Measurements from ENCODE around the gene KRTAP4-16.

DNA sequence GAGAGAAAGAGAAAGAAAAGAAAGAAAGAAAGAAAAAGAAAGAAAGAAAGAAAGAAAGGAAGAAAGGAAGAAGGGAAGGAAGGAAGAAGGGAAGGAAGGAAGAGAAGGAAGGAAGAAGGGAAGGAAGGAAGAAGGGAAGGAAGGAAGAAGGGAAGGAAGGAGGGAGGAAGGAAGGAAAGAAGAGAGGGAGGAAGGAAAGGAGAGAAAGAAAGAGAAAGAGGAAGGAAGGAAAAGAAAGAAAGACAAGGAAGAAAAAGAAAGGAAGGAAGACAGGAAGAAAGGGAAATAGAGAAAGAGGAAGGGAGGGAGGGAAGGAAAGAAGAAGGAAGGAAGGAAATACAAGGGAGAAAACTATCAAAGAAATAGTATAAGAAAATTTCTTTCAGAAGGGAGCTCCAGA is 25.2 kb downstream of the KRTAP4-16 start:
- TF ChIP-seq, protein P1, sequence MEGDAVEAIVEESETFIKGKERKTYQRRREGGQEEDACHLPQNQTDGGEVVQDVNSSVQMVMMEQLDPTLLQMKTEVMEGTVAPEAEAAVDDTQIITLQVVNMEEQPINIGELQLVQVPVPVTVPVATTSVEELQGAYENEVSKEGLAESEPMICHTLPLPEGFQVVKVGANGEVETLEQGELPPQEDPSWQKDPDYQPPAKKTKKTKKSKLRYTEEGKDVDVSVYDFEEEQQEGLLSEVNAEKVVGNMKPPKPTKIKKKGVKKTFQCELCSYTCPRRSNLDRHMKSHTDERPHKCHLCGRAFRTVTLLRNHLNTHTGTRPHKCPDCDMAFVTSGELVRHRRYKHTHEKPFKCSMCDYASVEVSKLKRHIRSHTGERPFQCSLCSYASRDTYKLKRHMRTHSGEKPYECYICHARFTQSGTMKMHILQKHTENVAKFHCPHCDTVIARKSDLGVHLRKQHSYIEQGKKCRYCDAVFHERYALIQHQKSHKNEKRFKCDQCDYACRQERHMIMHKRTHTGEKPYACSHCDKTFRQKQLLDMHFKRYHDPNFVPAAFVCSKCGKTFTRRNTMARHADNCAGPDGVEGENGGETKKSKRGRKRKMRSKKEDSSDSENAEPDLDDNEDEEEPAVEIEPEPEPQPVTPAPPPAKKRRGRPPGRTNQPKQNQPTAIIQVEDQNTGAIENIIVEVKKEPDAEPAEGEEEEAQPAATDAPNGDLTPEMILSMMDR (IDR thresholded peaks at IDR 0.05) = no peak
- TF ChIP-seq POLR2A (IDR thresholded peaks at IDR 0.05) = no peak
